Heart right ventricle (tissue), 16 donors: ENCODE results near the gene ARHGEF4. TPM values are rescaled to one million over a fixed set of nuclear protein-coding genes. Genes with fewer than 3 reads are reported as not detected.

Experiments
- ATAC-seq, 8 donors: fragments of 200-7000 bp; cut with Tn5 transposase; one replicate each; pipeline ENCODE4 v1.9.1; 2020; ENCODE audit warnings: mild to moderate bottlenecking in 8 of 8, moderate library complexity in 8 of 8, moderate number of reproducible peaks in 1 of 8
- DNase-seq, 2 donors: peaks; one replicate each; pipeline ENCODE4 v3.0.0-alpha.2; 2020
- H3K27ac ChIP-seq, 10 donors: fragments of 200-600 bp; sonication (generic) in 2 of 10; one replicate each; pipeline versions ENCODE4 v1.5.0 to v1.8.0; 2020 to 2022; ENCODE audit warnings: mild to moderate bottlenecking in 3 of 10
- H3K27me3 ChIP-seq, 7 donors: fragments of 200-600 bp; one replicate each; pipeline ENCODE4 v1.8.0; 2021 to 2022; ENCODE audit warnings: mild to moderate bottlenecking in 2 of 7
- H3K36me3 ChIP-seq, 9 donors: fragments of 200-600 bp; sonication (generic) in 1 of 9; one replicate each; pipeline versions ENCODE4 v1.5.0 to v1.8.0; 2020 to 2022; ENCODE audit warnings: mild to moderate bottlenecking in 2 of 9
- H3K4me1 ChIP-seq, 9 donors: fragments of 200-600 bp; sonication (generic) in 1 of 9; one replicate each; pipeline versions ENCODE4 v1.5.0 to v1.8.0; 2020 to 2022; ENCODE audit warnings: mild to moderate bottlenecking in 4 of 9
- H3K4me3 ChIP-seq, 10 donors: fragments of 200-600 bp; sonication (generic) in 2 of 10; one replicate each; pipeline versions ENCODE4 v1.5.0 to v1.8.0; 2020 to 2022; ENCODE audit warnings: mild to moderate bottlenecking in 7 of 10, moderate library complexity in 2 of 10
- H3K9me3 ChIP-seq, 11 donors: fragments of 200-600 bp in 10 of 11; sonication (generic) in 2 of 11; one replicate each; pipeline versions ENCODE4 v1.5.0 to v1.8.0; 2013 to 2022; ENCODE audit warnings: mild to moderate bottlenecking in 2 of 11, control low read depth in 1 of 11, moderate library complexity in 1 of 11
- CTCF ChIP-seq, 9 donors: fragments of 200-600 bp; sonication (generic) in 2 of 9; IDR thresholded peaks; one replicate each; pipeline versions ENCODE4 v1.5.0 to v1.8.0; 2021 to 2022; ENCODE audit warnings: antibody characterized with exemption in 9 of 9, mild to moderate bottlenecking in 5 of 9, moderate library complexity in 1 of 9
- WGBS, 2 donors: extraction: QIAGEN DNeasy Blood & Tissue Kit; methylation state at CpG; one replicate each; pipeline ENCODE4 v1.1.7; 2013; ENCODE audit warnings: inconsistent platforms in 1 of 2; 5-methylcytosine and 5-hydroxymethylcytosine counted together
- intact Hi-C, 10 donors: fragments of 100-400 bp; cut with DNase I; formaldehyde crosslinking; loops; one replicate each; pipeline versions ENCODE4 v1.11.1 to v1.14.2; 2022
- polyA plus RNA-seq, 2 donors: library from polyadenylated mRNA; stranded (reverse); fragments of 200-250 nt; gene quantifications; one replicate each; pipeline ENCODE4 v1.2.3, GENCODE V29; 2013
- total RNA-seq, 10 donors: library from RNA; stranded (reverse); fragmentation: NEBNext Ultra II Directional in 3 of 10; extraction: Animal tissue kit (Norgen Biotek cat#: 25700) in 3 of 10; gene quantifications; one replicate each; pipeline versions ENCODE4 v1.2.1 to v1.2.4, GENCODE V29; 2021 to 2023
- donor health status: Arrhythmogenic right ventricular cardiomyopathy.
- donor health status: ischemic (EF 13 %, LVEDD 7.1; RV severe dilation, severe dysfunction).
- donor health status: healthy with polysubstance abuse.
- donor health status: DM: no; HTN: yes; CAD: no.
- donor health status: DM: no; HTN: no; CAD: no.
- donor health status: ischemic (EF 25% LVEDD 6.9; RV normal size, moderate dysfunction).
- donor health status: ischemic (EF 25% LVEDD 5.7; RV mildly dilated, moderate dysfunction).
- donor health status: healthy.
- donor health status: DM: yes; HTN: yes; CAD: no.
- donor health status: Ischemic cardiomyopathy.
- donor health status: ischemic (EF 35%, LVEDD 5.7; RV mildly dilated, moderate dysfunction).
- donor health status: nonischemic (EF 11% LVEDD 7.7; RV severe dilation, severe dysfunction).
- donor health status: DM: yes; HTN: yes; CAD: no.
- donor health status: PGD.
- donor health status: ischemic (EF 29% LVEDD 5.4; RV normal size, mild dysfunction).
- donor health status: nonischemic (EF 23%, LVEDD 6.1; RV moderate dilation, normal function).

The ARHGEF4 gene
- total and polyA plus RNA-seq, 12 donors, result 0.67 to 6.5 (median 3.4) TPM

GRCh38 chr2:131035112-131035825, 198.6 kb downstream of the ARHGEF4 start:
- TF ChIP-seq CTCF (IDR thresholded peaks at IDR 0.05), result no peak
- Histone ChIP-seq H3K27me3 (peaks cover 2 to 59% (median 42%) of the 10 kb centered on the region in 7 donors), H3K4me3 (peak overlapping the region in 9 of 10 donors; percentile 17 to 46 (median 37)), H3K4me1 (peaks cover 0 to 8% (median 4%) of the 10 kb centered on the region in 9 donors), H3K36me3 (no peaks in the 10 kb centered on the region), H3K27ac (no peak overlapping the region), H3K9me3 (no peaks in the 10 kb centered on the region)
- intact Hi-C loops, result no loop called here
- 8 to 11% methylated on average over 65 of the region's 65 CpGs for WGBS, 2 donors
- DNase-seq (no peak), ATAC-seq (no peak)

GRCh38 chr2:131035826-131036231, 199.1 kb downstream of the ARHGEF4 start:
- H3K27me3 ChIP-seq, result peaks cover 4 to 65% (median 47%) of the 10 kb centered on the region in 7 donors
- no peak for TF ChIP-seq CTCF (IDR thresholded peaks at IDR 0.05)
- 65 to 75% methylated on average over 10 of the region's 10 CpGs for WGBS, 2 donors
- no peak for ATAC-seq
- intact Hi-C loops, result no loop called here
- H3K9me3 ChIP-seq, result no peaks in the 10 kb centered on the region
- H3K27ac ChIP-seq, result no peak overlapping the region
- no peak for DNase-seq
- H3K4me3 ChIP-seq, result peak overlapping the region in 1 of 10 donors; percentile 46
- peaks cover 0 to 13% (median 9%) of the 10 kb centered on the region in 9 donors for H3K4me1 ChIP-seq
- H3K36me3 ChIP-seq, result no peaks in the 10 kb centered on the region

- ATAC-seq (no peak), DNase-seq (no peak)
- Histone ChIP-seq H3K36me3 (no peaks in the 10 kb centered on the region), H3K4me3 (no peak overlapping the region), H3K27me3 (peaks cover 4 to 69% (median 52%) of the 10 kb centered on the region in 7 donors), H3K27ac (no peak overlapping the region), H3K9me3 (no peaks in the 10 kb centered on the region), H3K4me1 (peaks cover 0 to 13% (median 9%) of the 10 kb centered on the region in 9 donors)
- intact Hi-C loops, result no loop called here
- TF ChIP-seq CTCF (IDR thresholded peaks at IDR 0.05), result no peak
- WGBS, 2 donors, result 52 to 65% methylated on average over 6 of the region's 6 CpGs
Observed at GRCh38 chr2:131036269-131036668, 199.6 kb downstream of the ARHGEF4 start.

- ATAC-seq (no peak), DNase-seq (no peak)
Observed at GRCh38 chr2:131036696-131037397, 200.1 kb downstream of the ARHGEF4 start.

More at GRCh38 chr2:131036696-131037397, 200.1 kb downstream of the ARHGEF4 start:
- no peaks in the 10 kb centered on the region for H3K9me3 ChIP-seq
- TF ChIP-seq CTCF (IDR thresholded peaks at IDR 0.05), result no peak
- no peaks in the 10 kb centered on the region for H3K36me3 ChIP-seq
- peaks cover 4 to 72% (median 52%) of the 10 kb centered on the region in 7 donors for H3K27me3 ChIP-seq
- peaks cover 0 to 13% (median 9%) of the 10 kb centered on the region in 9 donors for H3K4me1 ChIP-seq
- H3K27ac ChIP-seq, result no peak overlapping the region
- WGBS, 2 donors, result 88 to 90% methylated on average over 11 of the region's 11 CpGs
- intact Hi-C loops, result no loop called here
- no peak overlapping the region for H3K4me3 ChIP-seq
